ENCODE data around the gene DCTD. TPM values are rescaled to one million over a fixed set of nuclear protein-coding genes. Genes with fewer than 3 reads are reported as not detected.
"Not testable (repeated sequence)": the region's sequence is repeated elsewhere in the genome, so short reads cannot be mapped to it uniquely, and the experiment has no call there.

DCTD gene
- total RNA-seq, 1 donor from 2014 or later: 90.1 TPM

- no peak for ATAC-seq
- TF ChIP-seq, protein P1, sequence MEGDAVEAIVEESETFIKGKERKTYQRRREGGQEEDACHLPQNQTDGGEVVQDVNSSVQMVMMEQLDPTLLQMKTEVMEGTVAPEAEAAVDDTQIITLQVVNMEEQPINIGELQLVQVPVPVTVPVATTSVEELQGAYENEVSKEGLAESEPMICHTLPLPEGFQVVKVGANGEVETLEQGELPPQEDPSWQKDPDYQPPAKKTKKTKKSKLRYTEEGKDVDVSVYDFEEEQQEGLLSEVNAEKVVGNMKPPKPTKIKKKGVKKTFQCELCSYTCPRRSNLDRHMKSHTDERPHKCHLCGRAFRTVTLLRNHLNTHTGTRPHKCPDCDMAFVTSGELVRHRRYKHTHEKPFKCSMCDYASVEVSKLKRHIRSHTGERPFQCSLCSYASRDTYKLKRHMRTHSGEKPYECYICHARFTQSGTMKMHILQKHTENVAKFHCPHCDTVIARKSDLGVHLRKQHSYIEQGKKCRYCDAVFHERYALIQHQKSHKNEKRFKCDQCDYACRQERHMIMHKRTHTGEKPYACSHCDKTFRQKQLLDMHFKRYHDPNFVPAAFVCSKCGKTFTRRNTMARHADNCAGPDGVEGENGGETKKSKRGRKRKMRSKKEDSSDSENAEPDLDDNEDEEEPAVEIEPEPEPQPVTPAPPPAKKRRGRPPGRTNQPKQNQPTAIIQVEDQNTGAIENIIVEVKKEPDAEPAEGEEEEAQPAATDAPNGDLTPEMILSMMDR (IDR thresholded peaks at IDR 0.05): no peak
- Histone ChIP-seq H3K27me3 (ENCODE audit: low read depth) (no peaks in the 10 kb centered on the region), H3K9me3 (no peaks in the 10 kb centered on the region), H3K27ac (no peak overlapping the region), H3K4me1 (no peaks in the 10 kb centered on the region), H3K4me3 (no peak overlapping the region), H3K36me3 (peaks cover 63% of the 10 kb centered on the region)
- no peak for DNase-seq
- intact Hi-C loops (cut with DNase I): no loop called here
These were observed 12.9 kb downstream of the DCTD start for GRCh38 chr4:182904211-182904761.

GRCh38 chr4:182903013-182903412 lies 14.2 kb downstream of the DCTD start:
- TF ChIP-seq, protein P1 (IDR thresholded peaks at IDR 0.05): no peak
- H3K4me3 ChIP-seq: no peak overlapping the region
- DNase-seq (no peak), ATAC-seq (no peak)
- H3K9me3 ChIP-seq: no peaks in the 10 kb centered on the region
- no peaks in the 10 kb centered on the region for H3K4me1 ChIP-seq
- H3K27me3 ChIP-seq (ENCODE audit: low read depth): no peaks in the 10 kb centered on the region
- intact Hi-C loops (cut with DNase I): no loop called here
- H3K27ac ChIP-seq: no peak overlapping the region
- peaks cover 69% of the 10 kb centered on the region for H3K36me3 ChIP-seq

DNA sequence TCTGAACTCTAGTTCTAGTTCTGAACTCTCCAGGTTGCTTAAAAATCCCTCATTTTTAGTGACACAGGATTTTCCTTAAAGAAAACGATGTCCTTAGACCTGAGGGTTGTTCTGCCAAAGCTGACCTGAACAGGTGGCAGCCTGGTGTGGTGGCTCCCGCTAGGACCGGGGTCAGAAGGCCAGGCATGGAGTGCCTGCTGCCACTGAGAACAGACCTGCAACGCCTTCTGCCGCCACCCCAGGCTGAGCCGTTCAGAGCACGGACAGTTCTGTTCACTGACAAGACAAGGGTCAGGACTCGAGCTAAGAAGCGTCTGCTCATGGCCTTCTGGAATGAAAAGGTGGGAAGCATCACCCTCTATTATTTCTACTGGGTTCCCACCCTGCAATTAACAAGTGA lies 15.8 kb downstream of the DCTD start:
- DNase-seq (no peak), ATAC-seq (no peak)
- H3K27me3 ChIP-seq (ENCODE audit: low read depth): no peaks in the 10 kb centered on the region
- H3K36me3 ChIP-seq: peaks cover 62% of the 10 kb centered on the region
- intact Hi-C loops (cut with DNase I): no loop called here
- H3K4me3 ChIP-seq: no peak overlapping the region
- H3K27ac ChIP-seq: no peak overlapping the region
- TF ChIP-seq, protein P1 (IDR thresholded peaks at IDR 0.05): no peak
- no peaks in the 10 kb centered on the region for H3K9me3 ChIP-seq
- peaks cover 2% of the 10 kb centered on the region for H3K4me1 ChIP-seq

- peaks cover 13% of the 10 kb centered on the region for H3K4me1 ChIP-seq
- H3K4me3 ChIP-seq; H3K9me3 ChIP-seq; ATAC-seq; H3K27ac ChIP-seq; intact Hi-C loops (cut with DNase I); H3K27me3 ChIP-seq (ENCODE audit: low read depth); DNase-seq: not testable (repeated sequence)
- peaks cover 70% of the 10 kb centered on the region for H3K36me3 ChIP-seq
These were observed 17.2 kb downstream of the DCTD start for GRCh38 chr4:182900021-182900420.

DNA sequence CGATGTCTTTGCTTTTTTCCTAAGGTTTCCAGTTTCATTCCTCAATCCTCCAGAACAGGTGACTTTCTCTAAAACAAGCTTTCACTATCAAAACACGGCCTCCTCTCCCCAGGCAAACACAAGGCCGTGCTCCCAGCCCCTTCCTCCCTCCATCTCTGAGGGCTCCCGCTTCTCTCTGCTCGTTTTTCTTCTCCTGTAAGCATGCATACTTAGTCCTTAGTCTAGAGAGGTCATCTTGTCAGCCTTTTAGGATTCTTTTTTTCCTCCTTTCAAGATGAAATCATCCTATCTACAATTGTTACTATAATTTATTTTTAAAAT lies 18.7 kb downstream of the DCTD start:
- H3K36me3 ChIP-seq: peaks cover 78% of the 10 kb centered on the region

More for the DNA sequence above, 18.7 kb downstream of the DCTD start:
- ATAC-seq (no peak), DNase-seq (no peak)
- H3K27me3 ChIP-seq (ENCODE audit: low read depth): no peaks in the 10 kb centered on the region
- no peaks in the 10 kb centered on the region for H3K9me3 ChIP-seq
- no peak overlapping the region for H3K4me3 ChIP-seq
- no peak overlapping the region for H3K27ac ChIP-seq
- intact Hi-C loops (cut with DNase I): no loop called here
- TF ChIP-seq, protein P1 (IDR thresholded peaks at IDR 0.05): no peak
- peaks cover 13% of the 10 kb centered on the region for H3K4me1 ChIP-seq
